ENCODE measurements around the gene PCDHGB3. TPM values are rescaled to one million over a fixed set of nuclear protein-coding genes. Genes with fewer than 3 reads are reported as not detected.
"Not testable (repeated sequence)": the region's sequence is repeated elsewhere in the genome, so short reads cannot be mapped to it uniquely, and the experiment has no call there.

Gene PCDHGB3
- 1 to 10 TPM; 4.9 to 5.0 TPM for total RNA-seq
- long read RNA-seq, donor 1: 0 reads
- long read RNA-seq, donor 2, partial matches to known transcripts: 0 of 1 reads
- long read RNA-seq, donor 2, other reads (novel, unspliced or antisense): 1 of 1 reads

GRCh38 chr5:141369994-141370848 is at the start of gene PCDHGB3:
PCDHGB3 (plus strand) TSS chr5:141370242; CDS start chr5:141370395, 153 bp downstream.
- DNase-seq (ENCODE audit: low spot score): no peak

GRCh38 chr5:141322261-141322660 is 47.8 kb upstream of the PCDHGB3 start:
- DNase-seq (ENCODE audit: low spot score): no peak
- intact Hi-C loops (cut with DNase I): loop anchor here (10.0 kb wide), 2 partner anchors 203 to 243 kb away; no protein-coding TSS in a partner anchor

More at GRCh38 chr5:141369994-141370848, at the start of gene PCDHGB3:
- intact Hi-C loops (cut with DNase I): no loop called here

DNA sequence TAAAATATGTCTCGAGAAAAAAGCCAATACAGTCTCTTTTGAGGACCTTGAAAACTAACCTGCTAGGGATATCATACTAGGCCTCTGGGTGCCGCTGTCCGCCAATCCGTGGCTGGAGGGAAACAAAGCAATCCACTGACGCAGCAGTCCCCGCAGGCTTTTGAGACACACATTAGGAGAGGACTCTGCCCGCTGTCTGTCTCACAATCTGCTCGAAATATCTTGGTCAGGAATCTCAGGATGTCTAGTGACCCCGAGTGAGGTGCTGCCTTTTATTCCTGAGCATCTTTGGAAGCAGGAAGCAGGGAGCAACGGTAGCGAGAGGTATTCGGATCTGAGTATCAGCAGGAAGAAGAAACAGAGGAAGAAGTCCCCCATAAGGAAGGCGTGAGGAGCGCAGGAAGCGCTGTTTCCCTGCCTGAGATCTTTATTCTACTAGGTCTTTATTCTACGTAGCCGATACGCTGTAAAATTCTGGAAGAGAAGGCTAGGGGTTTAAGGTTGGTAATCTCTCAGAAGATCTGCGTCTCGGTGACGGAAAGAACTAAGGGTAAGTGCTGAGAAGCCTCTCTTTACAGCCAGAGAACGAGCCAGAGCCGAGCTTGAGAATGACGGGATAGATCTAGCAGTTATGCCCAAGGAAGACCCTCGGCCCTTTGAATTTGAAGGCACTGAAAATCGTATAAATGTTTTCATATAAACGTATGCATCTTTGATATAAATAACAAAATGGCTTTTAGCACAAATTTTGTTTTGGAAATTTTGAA is 43.8 kb upstream of the PCDHGB3 start:
- DNase-seq (ENCODE audit: low spot score): peak; percentile 86
- intact Hi-C loops (cut with DNase I): loop anchor here (10.0 kb wide), 2 partner anchors 199 to 239 kb away; no protein-coding TSS in a partner anchor

- intact Hi-C loops (cut with DNase I): loop anchor here (10.0 kb wide), 2 partner anchors 197 to 237 kb away; no protein-coding TSS in a partner anchor
- peak; percentile 54 for DNase-seq (ENCODE audit: low spot score)
Measured at GRCh38 chr5:141328231-141328630, 41.8 kb upstream of the PCDHGB3 start.

GRCh38 chr5:141330299-141331080 is 39.6 kb upstream of the PCDHGB3 start, which contains the start of gene PCDHGA1:
PCDHGA1 (plus strand) TSS chr5:141330514.
- intact Hi-C loops (cut with DNase I): no loop called here
- DNase-seq (ENCODE audit: low spot score): peak; percentile 65

GRCh38 chr5:141332571-141332970 is 37.5 kb upstream of the PCDHGB3 start:
- intact Hi-C loops (cut with DNase I); DNase-seq (ENCODE audit: low spot score): not testable (repeated sequence)

- intact Hi-C loops (cut with DNase I): no loop called here
- DNase-seq (ENCODE audit: low spot score): peak; percentile 57
Measured at GRCh38 chr5:141338538-141339306, 31.3 kb upstream of the PCDHGB3 start, which contains the start of gene PCDHGA2. PCDHGA2 (plus strand) TSS chr5:141338760.

- peak; percentile 34 for DNase-seq (ENCODE audit: low spot score)
- intact Hi-C loops (cut with DNase I): not testable (repeated sequence)
Measured at GRCh38 chr5:141340781-141341354, 29.2 kb upstream of the PCDHGB3 start.

DNA sequence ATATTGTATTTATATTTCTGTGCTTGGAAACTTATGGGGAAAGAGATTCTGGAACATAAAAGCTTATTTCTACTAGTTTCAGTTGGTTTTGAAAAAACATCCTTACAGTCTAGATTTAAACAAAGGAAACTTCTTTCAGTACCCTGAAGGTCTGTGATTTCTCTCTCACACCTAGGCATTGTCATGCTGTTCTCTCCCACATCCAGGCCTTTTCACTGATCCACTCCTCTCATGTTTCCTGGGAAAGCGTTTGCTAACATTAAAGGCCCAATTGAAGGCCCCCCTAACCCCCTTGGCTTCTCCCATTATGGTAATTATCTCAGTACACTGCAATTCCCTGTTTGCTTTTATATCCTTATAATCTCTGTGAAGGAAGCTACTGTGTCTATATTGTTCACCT is 27.3 kb upstream of the PCDHGB3 start:
- intact Hi-C loops (cut with DNase I): no loop called here
- DNase-seq (ENCODE audit: low spot score): no peak

GRCh38 chr5:141343242-141343952 is 26.6 kb upstream of the PCDHGB3 start, which contains the start of gene PCDHGA3:
PCDHGA3 (plus strand) TSS chr5:141343829; CDS start chr5:141344034, 205 bp downstream.
- intact Hi-C loops (cut with DNase I): no loop called here
- DNase-seq (ENCODE audit: low spot score): no peak

- intact Hi-C loops (cut with DNase I): no loop called here
Measured at GRCh38 chr5:141343953-141344463, 26.0 kb upstream of the PCDHGB3 start.

GRCh38 chr5:141345327-141345726 is 24.7 kb upstream of the PCDHGB3 start:
- peak; percentile 36 for DNase-seq (ENCODE audit: low spot score)
- intact Hi-C loops (cut with DNase I): no loop called here

More at GRCh38 chr5:141343953-141344463, 26.0 kb upstream of the PCDHGB3 start:
- no peak for DNase-seq (ENCODE audit: low spot score)

- intact Hi-C loops (cut with DNase I): not testable (repeated sequence)
- peak; percentile 47 for DNase-seq (ENCODE audit: low spot score)
Measured at GRCh38 chr5:141346017-141346416, 24.0 kb upstream of the PCDHGB3 start.

- no peak for DNase-seq (ENCODE audit: low spot score)
- intact Hi-C loops (cut with DNase I): no loop called here
Measured at GRCh38 chr5:141349917-141350619, 20.0 kb upstream of the PCDHGB3 start, which contains the start of gene PCDHGB1. PCDHGB1 (plus strand) TSS chr5:141350099; CDS start chr5:141350261, 162 bp downstream.

GRCh38 chr5:141351591-141351990 is 18.5 kb upstream of the PCDHGB3 start:
- no peak for DNase-seq (ENCODE audit: low spot score)
- intact Hi-C loops (cut with DNase I): no loop called here

DNA sequence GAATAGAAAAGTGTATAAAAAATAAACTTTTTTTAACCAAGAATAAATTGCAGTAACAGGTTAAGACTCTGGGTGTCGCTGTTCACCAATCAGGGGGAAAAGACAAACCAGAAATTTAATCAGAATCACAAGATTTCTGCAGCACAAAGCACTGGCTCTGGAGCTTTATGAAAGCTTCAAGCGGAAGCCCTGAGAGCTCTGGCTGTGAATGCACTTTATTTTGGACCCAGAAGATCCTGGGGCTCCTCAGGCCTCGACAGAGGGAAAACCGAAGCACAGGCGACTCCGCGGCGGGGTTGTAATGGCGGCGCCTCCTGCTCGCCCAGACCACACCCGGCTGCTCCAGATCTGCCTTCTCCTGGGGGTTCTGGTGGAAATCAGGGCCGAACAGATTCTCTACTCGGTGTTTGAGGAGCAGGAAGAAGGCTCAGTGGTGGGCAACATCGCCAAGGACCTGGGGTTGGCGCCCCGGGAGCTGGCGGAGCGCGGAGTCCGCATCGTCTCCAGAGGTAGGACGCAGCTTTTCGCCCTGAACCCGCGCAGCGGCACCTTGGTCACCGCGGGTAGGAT is 15.1 kb upstream of the PCDHGB3 start, which contains the start of gene PCDHGA4:
Gene PCDHGA4, plus strand, starts transcription at position 122 of the 570 bp plus-strand sequence. Its CDS starts 87 bp downstream, at position 209.
- no peak for DNase-seq (ENCODE audit: low spot score)
- intact Hi-C loops (cut with DNase I): no loop called here
